H9 (cell line): Measurements from ENCODE around the gene ARHGAP22. TPM values are rescaled to one million over a fixed set of nuclear protein-coding genes. Genes with fewer than 3 reads are reported as not detected.
A peak's percentile ranks its signal among the peaks of the same experiment; 100 is the strongest.

Experiments
- DNase-seq: peaks from one replicate; pipeline ENCODE4 v3.0.0-alpha.2; 2017
- H2AFZ ChIP-seq: one replicate; pipeline ENCODE4 v1.6.1; 2013; ENCODE audit warnings: mild to moderate bottlenecking, low read length, control low read depth, moderate library complexity
- H2AK5ac ChIP-seq: 2 replicates; pipeline ENCODE4 v1.6.1; 2013; ENCODE audit warnings: low read length, control low read depth, mixed read lengths; ENCODE audit not compliant: insufficient read length
- H2BK120ac ChIP-seq: one replicate; pipeline ENCODE4 v1.6.1; 2013; ENCODE audit warnings: low read depth, mild to moderate bottlenecking, low read length, control low read depth, inconsistent platforms; ENCODE audit not compliant: poor library complexity, severe bottlenecking
- H2BK12ac ChIP-seq: 2 replicates; pipeline ENCODE4 v1.6.1; 2013; ENCODE audit warnings: low read length, control low read depth, mixed read lengths, low read depth; ENCODE audit not compliant: insufficient read length
- H2BK15ac ChIP-seq: 2 replicates; pipeline ENCODE4 v1.6.1; 2013; ENCODE audit warnings: low read depth, low read length, control low read depth
- H2BK20ac ChIP-seq: one replicate; pipeline ENCODE4 v1.6.1; 2013; ENCODE audit warnings: low read depth, mild to moderate bottlenecking, low read length, control low read depth, inconsistent platforms; ENCODE audit not compliant: poor library complexity, severe bottlenecking
- H2BK5ac ChIP-seq: 2 replicates; pipeline ENCODE4 v1.6.1; 2013; ENCODE audit warnings: low read length, control low read depth, mixed read lengths; ENCODE audit not compliant: insufficient read length
- H3K14ac ChIP-seq: 2 replicates; pipeline ENCODE4 v1.6.1; 2013; ENCODE audit warnings: low read length, control low read depth; ENCODE audit not compliant: insufficient read depth
- H3K18ac ChIP-seq: 2 replicates; pipeline ENCODE4 v1.6.1; 2013; ENCODE audit warnings: low read depth, mild to moderate bottlenecking, mixed read lengths, low read length, control low read depth; ENCODE audit not compliant: insufficient read length
- H3K23ac ChIP-seq: 2 replicates; pipeline ENCODE4 v1.6.1; 2013; ENCODE audit warnings: low read length, control low read depth, mixed read lengths, low read depth; ENCODE audit not compliant: insufficient read length
- H3K23me2 ChIP-seq: 2 replicates; pipeline ENCODE4 v1.6.1; 2013; ENCODE audit warnings: low read depth, mild to moderate bottlenecking, mixed read lengths, low read length, control low read depth; ENCODE audit not compliant: insufficient read length, poor library complexity, severe bottlenecking
- H3K27ac ChIP-seq: 2 replicates; pipeline ENCODE4 v1.5.1; 2013; ENCODE audit warnings: low read length, control low read depth, mixed read lengths, low read depth; ENCODE audit not compliant: insufficient read length
- H3K27me3 ChIP-seq: 2 replicates; pipeline ENCODE4 v1.6.1; 2013; ENCODE audit warnings: low read length, control low read depth, inconsistent platforms; ENCODE audit not compliant: insufficient read depth
- H3K4ac ChIP-seq: 2 replicates; pipeline ENCODE4 v1.6.1; 2013; ENCODE audit warnings: low read depth, mild to moderate bottlenecking, control low read depth, inconsistent platforms, low read length, moderate library complexity
- H3K4me1 ChIP-seq: 2 replicates; pipeline ENCODE4 v1.6.1; 2013; ENCODE audit warnings: low read length, control low read depth, inconsistent platforms; ENCODE audit not compliant: insufficient read depth
- H3K4me2 ChIP-seq: 2 replicates; pipeline ENCODE4 v1.6.1; 2013; ENCODE audit warnings: low read length, control low read depth, mixed read lengths; ENCODE audit not compliant: insufficient read length, insufficient read depth
- H3K56ac ChIP-seq: 2 replicates; pipeline ENCODE4 v1.6.1; 2013; ENCODE audit warnings: low read depth, mild to moderate bottlenecking, mixed read lengths, low read length, control low read depth; ENCODE audit not compliant: insufficient read length
- H3K79me1 ChIP-seq: 2 replicates; pipeline ENCODE4 v1.6.1; 2013; ENCODE audit warnings: low read depth, mild to moderate bottlenecking, moderate library complexity, low read length, control low read depth, inconsistent platforms; ENCODE audit not compliant: insufficient read depth, poor library complexity, severe bottlenecking
- H3K79me2 ChIP-seq: 2 replicates; pipeline ENCODE4 v1.6.1; 2013; ENCODE audit warnings: low read length, control low read depth, inconsistent platforms; ENCODE audit not compliant: insufficient read depth
- H3K9ac ChIP-seq: 2 replicates; pipeline ENCODE4 v1.6.1; 2013; ENCODE audit warnings: low read length, control low read depth, mixed read lengths; ENCODE audit not compliant: insufficient read length; ENCODE audit errors: extremely low read depth
- H3K9me3 ChIP-seq: one replicate; pipeline ENCODE4 v1.6.1; 2013; ENCODE audit warnings: low read depth, low read length, inconsistent platforms; ENCODE audit not compliant: control insufficient read depth
- H3T11ph ChIP-seq: one replicate; pipeline ENCODE4 v1.6.1; 2013; ENCODE audit warnings: mild to moderate bottlenecking, low read length, control low read depth, inconsistent platforms
- H4K20me1 ChIP-seq: one replicate; pipeline ENCODE4 v1.6.1; 2013; ENCODE audit not compliant: control insufficient read depth, insufficient read length, insufficient read depth
- H4K5ac ChIP-seq: 2 replicates; pipeline ENCODE4 v1.6.1; 2013; ENCODE audit warnings: low read depth, mild to moderate bottlenecking, mixed read lengths, low read length, control low read depth; ENCODE audit not compliant: insufficient read length
- H4K8ac ChIP-seq: replicated peaks from 2 replicates; pipeline ENCODE4 v1.6.1; 2013; ENCODE audit warnings: low read length, control low read depth, mixed read lengths, low read depth; ENCODE audit not compliant: insufficient read length
- H4K91ac ChIP-seq: 2 replicates; pipeline ENCODE4 v1.6.1; 2013; ENCODE audit warnings: low read depth, mild to moderate bottlenecking, moderate library complexity, mixed read lengths, low read length, control low read depth; ENCODE audit not compliant: insufficient read length
- H3K27ac Mint-ChIP-seq, 3 experiments: 2 replicates in 2 of 3; 3 replicates in 1 of 3; pipeline ENCODE4 v1.8.0; 2020 to 2021; ENCODE audit warnings: mixed read lengths in 3 of 3, mild to moderate bottlenecking in 1 of 3, moderate library complexity in 1 of 3
- H3K27me3 Mint-ChIP-seq: 2 replicates; pipeline ENCODE4 v1.8.0; 2021; ENCODE audit warnings: low read depth, mild to moderate bottlenecking, moderate library complexity, mixed read lengths
- H3K36me3 Mint-ChIP-seq, 3 experiments: 2 replicates in 2 of 3; 3 replicates in 1 of 3; pipeline ENCODE4 v1.8.0; 2020 to 2021; ENCODE audit warnings: low read depth in 3 of 3, mixed read lengths in 3 of 3; ENCODE audit not compliant: insufficient read depth in 1 of 3
- H3K4me1 Mint-ChIP-seq, 2 experiments: 2 replicates each; pipeline ENCODE4 v1.8.0; 2020; ENCODE audit warnings: mixed read lengths in 2 of 2
- H3K4me3 Mint-ChIP-seq, 2 experiments: 2 replicates in 1 of 2; 3 replicates in 1 of 2; pipeline ENCODE4 v1.8.0; 2020 to 2021; ENCODE audit warnings: mild to moderate bottlenecking in 2 of 2, mixed read lengths in 2 of 2, moderate library complexity in 1 of 2
- H3K9me3 Mint-ChIP-seq, 2 experiments: 2 replicates in 1 of 2; 3 replicates in 1 of 2; pipeline ENCODE4 v1.8.0; 2020; ENCODE audit warnings: mild to moderate bottlenecking in 2 of 2, mixed read lengths in 2 of 2, moderate library complexity in 1 of 2
- CTCF ChIP-seq: fragments of 200-600 bp; sonication (generic); conservative IDR thresholded peaks from 3 replicates; pipeline ENCODE4 v1.8.0; 2021; ENCODE audit warnings: antibody characterized with exemption, mild to moderate bottlenecking
- WGBS: extraction: QIAGEN DNeasy Blood & Tissue Kit; methylation state at CpG from one replicate; pipeline ENCODE4 v1.1.7; 2013; ENCODE audit warnings: missing lambda C conversion rate, low lambda C conversion rate, mixed read lengths; ENCODE audit not compliant: insufficient read length; ENCODE audit errors: extremely low coverage; 5-methylcytosine and 5-hydroxymethylcytosine counted together
- total RNA-seq: library from RNA; stranded (reverse); gene quantifications from 2 replicates; pipeline ENCODE4 v1.2.1, GENCODE V29; 2021

Gene ARHGAP22
- total RNA-seq, 1 experiment from 2014 or later, result 7.4 TPM

- Histone ChIP-seq H2BK20ac (no peak overlapping the region), H3K18ac (no peak overlapping the region), H4K20me1 (no peaks in the 10 kb centered on the region), H2BK5ac (no peak overlapping the region), H3T11ph (no peak overlapping the region), H3K4ac (no peak overlapping the region), H3K23me2 (no peaks in the 10 kb centered on the region), H4K5ac (no peak overlapping the region), H3K27ac (no peak overlapping the region), H2BK12ac (no peak overlapping the region), H4K91ac (no peak overlapping the region), H3K79me2 (no peaks in the 10 kb centered on the region), H3K4me1 (no peaks in the 10 kb centered on the region), H3K9me3 (no peaks in the 10 kb centered on the region), H3K4me2 (no peak overlapping the region), H2BK120ac (no peak overlapping the region), H4K8ac (no peak overlapping the region), H3K56ac (no peak overlapping the region), H3K27me3 (no peaks in the 10 kb centered on the region), H3K79me1 (no peaks in the 10 kb centered on the region), H3K9ac (no peak overlapping the region), H2BK15ac (no peak overlapping the region), H2AK5ac (no peak overlapping the region), H3K23ac (no peak overlapping the region), H3K14ac (no peak overlapping the region), H2AFZ (no peak overlapping the region)
- no peaks in the 10 kb centered on the region for H3K36me3 Mint-ChIP-seq
- H3K27ac Mint-ChIP-seq, result no peak overlapping the region
- peaks cover 7% of the 10 kb centered on the region for H3K27me3 Mint-ChIP-seq
- no peak overlapping the region for H3K4me3 Mint-ChIP-seq
- no peaks in the 10 kb centered on the region for H3K9me3 Mint-ChIP-seq
- DNase-seq, result peak; percentile 4
- whole genome bisulfite sequencing, result no CpG with 5 or more reads among the region's 5 CpGs
- H3K4me1 Mint-ChIP-seq, result peaks cover 16 to 17% of the 10 kb centered on the region in 2 experiments
- TF ChIP-seq CTCF, result no peak
Measured at GRCh38 chr10:48577158-48577557, 27.7 kb downstream of the ARHGAP22 start.
